HPDE6-E6E7 (cell line): ENCODE measurements around the gene ZRANB3.

Experiments
- DNase-seq: peaks from one replicate; pipeline ENCODE4 v3.0.0; 2011; ENCODE audit warnings: missing footprints; ENCODE audit errors: extremely low spot score

Gene ZRANB3

GRCh38 chr2:135252805-135253458 lies 278.1 kb downstream of the ZRANB3 start:
- no peak for DNase-seq

- DNase-seq: no peak
These were observed 282.4 kb downstream of the ZRANB3 start for GRCh38 chr2:135248611-135249010.

GRCh38 chr2:135246711-135247270 lies 284.2 kb downstream of the ZRANB3 start:
- DNase-seq: no peak

- peak; percentile 75 for DNase-seq
These were observed 285.9 kb downstream of the ZRANB3 start for GRCh38 chr2:135245071-135245470.

GRCh38 chr2:135238651-135239050 lies 292.4 kb downstream of the ZRANB3 start:
- no peak for DNase-seq

GRCh38 chr2:135230150-135230549 lies 300.9 kb downstream of the ZRANB3 start:
- no peak for DNase-seq

GRCh38 chr2:135227386-135227785 lies 303.6 kb downstream of the ZRANB3 start:
- no peak for DNase-seq

GRCh38 chr2:135226961-135227360 lies 304.1 kb downstream of the ZRANB3 start:
- DNase-seq: no peak

- DNase-seq: no peak
These were observed 305.2 kb downstream of the ZRANB3 start for GRCh38 chr2:135225781-135226180.

GRCh38 chr2:135219226-135219625 lies 311.8 kb downstream of the ZRANB3 start:
- DNase-seq: no peak

- DNase-seq: no peak
These were observed 312.6 kb downstream of the ZRANB3 start for GRCh38 chr2:135218426-135218825.

GRCh38 chr2:135212757-135213156 lies 318.3 kb downstream of the ZRANB3 start:
- DNase-seq: no peak

GRCh38 chr2:135208016-135208415 lies 323.0 kb downstream of the ZRANB3 start:
- DNase-seq: no peak

- no peak for DNase-seq
These were observed 327.1 kb downstream of the ZRANB3 start for GRCh38 chr2:135203944-135204343.

GRCh38 chr2:135202751-135203150 lies 328.3 kb downstream of the ZRANB3 start:
- no peak for DNase-seq

GRCh38 chr2:135198481-135198880 lies 332.5 kb downstream of the ZRANB3 start:
- no peak for DNase-seq

GRCh38 chr2:135190799-135191198 lies 340.2 kb downstream of the ZRANB3 start:
- no peak for DNase-seq

- no peak for DNase-seq
These were observed 341.9 kb downstream of the ZRANB3 start for GRCh38 chr2:135189148-135189547.

GRCh38 chr2:135187270-135187669 lies 343.7 kb downstream of the ZRANB3 start:
- DNase-seq: no peak

- DNase-seq: no peak
These were observed 345.0 kb downstream of the ZRANB3 start for GRCh38 chr2:135186054-135186453.

- no peak for DNase-seq
These were observed 347.2 kb downstream of the ZRANB3 start for GRCh38 chr2:135183822-135184221.

- DNase-seq: no peak
These were observed 348.4 kb downstream of the ZRANB3 start for GRCh38 chr2:135182601-135183000.

- DNase-seq: no peak
These were observed 348.8 kb downstream of the ZRANB3 start for GRCh38 chr2:135182190-135182589.

GRCh38 chr2:135179689-135180088 lies 351.3 kb downstream of the ZRANB3 start:
- DNase-seq: no peak
